HG03103 (cell line): ENCODE data around the gene HOXD1.

Experiments used
- ATAC-seq: cut with Tn5 transposase; IDR thresholded peaks from one replicate; pipeline ENCODE4 v1.9.1; 2021; ENCODE audit warnings: low read depth; ENCODE audit not compliant: unreplicated experiment

Gene HOXD1

DNA sequence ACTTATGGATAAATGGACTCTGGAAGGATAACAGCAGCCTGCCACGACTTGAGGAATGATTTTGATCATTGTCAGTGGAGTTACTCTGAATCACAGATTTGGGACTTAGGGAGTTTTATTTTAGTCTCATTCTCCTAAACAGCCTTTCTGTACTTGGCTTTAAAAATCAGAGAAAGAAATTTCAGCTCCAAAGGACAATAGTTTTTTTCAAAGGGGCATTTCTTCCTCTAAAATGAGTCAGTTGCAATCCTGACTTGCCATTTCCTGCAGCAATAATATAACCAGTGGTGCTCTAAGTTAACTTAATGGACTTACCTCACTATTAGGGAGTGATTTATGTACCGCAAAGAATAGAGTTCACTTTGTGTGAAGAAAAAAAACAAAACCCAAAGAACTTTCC lies 45.7 kb downstream of the HOXD1 start:
- ATAC-seq = no peak

DNA sequence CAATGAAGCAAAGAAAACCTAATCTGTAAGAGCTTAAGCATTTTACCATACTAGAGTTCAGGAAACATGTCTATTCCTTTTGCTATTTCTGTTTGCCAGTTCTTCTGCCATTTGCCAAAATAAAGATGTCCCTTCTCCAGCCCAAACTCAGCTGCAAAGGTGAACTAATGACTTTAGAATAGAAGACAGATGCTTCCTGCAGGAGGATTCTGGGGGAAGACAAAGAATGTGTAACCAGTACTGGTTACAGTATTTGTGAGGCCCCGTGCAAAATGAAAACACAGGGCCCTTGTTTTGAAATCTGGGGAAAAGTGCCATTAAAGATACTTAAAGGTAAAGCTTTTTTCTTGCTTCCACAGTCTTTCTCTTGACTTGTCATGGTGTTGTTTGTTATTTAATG lies 46.5 kb downstream of the HOXD1 start:
- no peak for ATAC-seq

DNA sequence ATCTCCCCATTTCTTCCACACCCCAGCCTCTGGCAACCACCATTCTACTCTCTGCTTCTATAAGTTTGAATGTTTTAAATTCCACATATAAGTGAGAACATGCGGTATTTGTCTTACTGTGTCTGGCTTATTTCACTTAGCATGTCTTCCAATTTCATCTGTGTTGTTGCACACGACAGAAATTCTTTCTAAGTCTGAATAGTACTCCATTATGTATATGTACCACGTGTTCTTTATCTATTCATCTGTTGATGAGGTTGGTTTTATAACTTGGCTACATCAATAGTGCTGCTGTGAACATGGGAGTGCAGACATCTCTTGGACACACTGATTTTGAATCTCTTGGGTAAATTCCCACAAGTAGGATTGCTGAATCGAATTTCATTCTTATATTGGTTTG lies 49.0 kb downstream of the HOXD1 start:
- ATAC-seq = no peak

DNA sequence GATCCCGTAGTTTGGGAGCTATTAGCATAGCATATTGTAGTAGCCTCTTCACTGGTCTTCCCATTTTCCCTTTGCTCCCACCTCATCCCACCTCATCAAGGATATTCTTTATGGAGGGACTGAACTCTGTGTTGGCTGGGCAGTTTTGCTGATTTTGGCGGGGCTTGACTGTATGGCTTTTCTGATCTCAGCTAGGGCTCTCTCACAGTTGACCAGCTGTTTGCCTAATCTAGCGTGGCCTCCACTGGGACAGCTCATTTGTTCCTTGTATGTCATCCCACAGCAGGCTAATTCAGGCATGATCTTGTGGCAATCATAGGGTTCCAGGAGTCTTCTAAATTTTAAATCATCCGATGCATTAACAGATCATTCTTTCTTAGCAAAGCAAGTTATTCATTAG lies 50.6 kb downstream of the HOXD1 start:
- ATAC-seq = no peak

DNA sequence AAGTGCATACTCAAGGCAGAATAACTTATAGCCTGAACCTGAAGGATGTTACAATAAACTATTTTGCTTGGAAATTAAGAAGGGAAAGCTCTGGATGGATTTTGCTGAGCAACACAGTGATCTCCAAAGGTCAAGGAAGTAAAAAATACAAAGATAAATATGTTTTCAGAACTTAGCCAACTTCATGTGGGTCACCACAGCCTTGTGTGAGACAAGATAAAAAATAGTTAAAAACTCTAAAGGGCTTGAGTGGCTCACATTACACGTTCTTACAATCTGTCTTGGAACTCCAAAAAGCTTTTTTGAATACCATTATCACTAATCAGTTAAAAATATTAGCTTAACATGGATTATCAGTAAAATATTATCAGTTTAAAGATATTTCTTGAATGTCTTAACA lies 51.8 kb downstream of the HOXD1 start:
- no peak for ATAC-seq
